Ectodermal cell (in vitro differentiated cells): ENCODE measurements around the gene BICDL1.

Experiments used
- H3K27ac ChIP-seq: 2 replicates; pipeline ENCODE4 v1.7.0; 2013; ENCODE audit warnings: mild to moderate bottlenecking, low read depth, low read length; ENCODE audit not compliant: insufficient read depth, poor library complexity, severe bottlenecking
- H3K27me3 ChIP-seq: 2 replicates; pipeline ENCODE4 v1.7.0; 2013; ENCODE audit warnings: mild to moderate bottlenecking, low read length; ENCODE audit not compliant: insufficient read depth, control insufficient read depth, poor library complexity, severe bottlenecking
- H3K36me3 ChIP-seq: one replicate; pipeline ENCODE4 v1.7.0; 2013; ENCODE audit warnings: low read length; ENCODE audit not compliant: control insufficient read depth, insufficient read depth
- H3K4me1 ChIP-seq: one replicate; pipeline ENCODE4 v1.7.0; 2013; ENCODE audit warnings: low read length; ENCODE audit not compliant: control insufficient read depth, insufficient read depth
- H3K4me3 ChIP-seq: 2 replicates; pipeline ENCODE4 v1.7.0; 2013; ENCODE audit warnings: low read depth, low read length, control low read depth; ENCODE audit not compliant: insufficient read depth
- H3K9me3 ChIP-seq: 2 replicates; pipeline ENCODE4 v1.7.0; 2013; ENCODE audit warnings: mild to moderate bottlenecking, low read length, moderate library complexity; ENCODE audit not compliant: control insufficient read depth
- WGBS, 2 experiments: methylation state at CpG; one replicate each; pipeline ENCODE4 v1.1.7; 2013; ENCODE audit warnings: missing lambda C conversion rate in 2 of 2; 5-methylcytosine and 5-hydroxymethylcytosine counted together

BICDL1 gene

DNA sequence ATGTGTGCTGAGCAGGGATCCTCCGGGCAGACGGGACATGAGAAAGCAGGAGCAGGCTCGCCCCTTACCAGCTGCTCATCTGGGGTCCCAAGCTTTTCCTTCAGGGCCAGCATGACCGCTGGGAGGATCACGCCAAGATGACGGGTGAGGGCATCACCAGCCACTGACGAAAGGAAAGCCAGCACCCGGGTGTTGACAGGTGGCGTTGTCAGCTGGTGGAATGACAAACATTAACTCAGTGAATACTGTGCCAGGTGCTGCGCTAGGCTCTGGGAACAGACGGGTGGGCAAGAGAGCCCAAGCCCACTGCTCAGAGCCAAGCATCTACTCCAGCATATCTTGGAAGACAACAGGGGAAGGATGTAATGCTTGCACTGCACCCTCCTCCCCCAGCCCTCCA, 148.8 kb downstream of the BICDL1 start:
- 96 to 97% methylated on average over 11 of the region's 11 CpGs for WGBS, 2 experiments
- H3K9me3 ChIP-seq: no peaks in the 10 kb centered on the region
- no peak overlapping the region for H3K4me3 ChIP-seq
- no peak overlapping the region for H3K27ac ChIP-seq
- peaks cover 74% of the 10 kb centered on the region for H3K36me3 ChIP-seq
- H3K4me1 ChIP-seq: no peaks in the 10 kb centered on the region
- no peaks in the 10 kb centered on the region for H3K27me3 ChIP-seq

DNA sequence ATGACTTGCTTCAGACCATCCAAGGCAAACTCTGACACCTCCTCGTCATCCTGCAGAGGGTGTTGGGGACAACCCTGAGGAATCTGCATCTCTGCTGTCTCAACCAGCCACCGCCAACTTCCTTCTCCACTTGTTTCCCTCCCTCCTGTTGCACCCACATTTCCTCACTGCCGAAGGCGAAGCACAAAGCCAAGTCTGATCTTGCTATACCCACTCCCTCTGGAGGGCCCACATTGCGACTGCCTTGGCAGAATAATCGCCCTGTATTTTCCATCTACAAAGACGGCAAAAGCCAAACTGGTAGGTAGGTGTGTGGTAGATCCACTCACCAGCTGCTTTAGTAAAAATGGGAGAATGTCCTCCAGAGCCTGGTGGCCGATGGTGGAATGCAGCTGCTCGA, 149.3 kb downstream of the BICDL1 start:
- Histone ChIP-seq H3K4me1 (no peaks in the 10 kb centered on the region), H3K27ac (no peak overlapping the region), H3K9me3 (no peaks in the 10 kb centered on the region), H3K27me3 (no peaks in the 10 kb centered on the region), H3K36me3 (peaks cover 68% of the 10 kb centered on the region), H3K4me3 (no peak overlapping the region)
- 94 to 98% methylated on average over 9 of the region's 9 CpGs for WGBS, 2 experiments

GRCh38 chr12:120139958-120140357, 150.9 kb downstream of the BICDL1 start:
- Histone ChIP-seq H3K9me3 (no peaks in the 10 kb centered on the region), H3K27me3 (no peaks in the 10 kb centered on the region), H3K36me3 (peaks cover 69% of the 10 kb centered on the region), H3K4me1 (no peaks in the 10 kb centered on the region), H3K27ac (no peak overlapping the region), H3K4me3 (no peak overlapping the region)
- WGBS, 2 experiments: 94% methylated on average over 5 of the region's 5 CpGs

- no peaks in the 10 kb centered on the region for H3K9me3 ChIP-seq
- no peaks in the 10 kb centered on the region for H3K27me3 ChIP-seq
- no peak overlapping the region for H3K4me3 ChIP-seq
- H3K4me1 ChIP-seq: no peaks in the 10 kb centered on the region
- WGBS, 2 experiments: 93 to 94% methylated on average over 9 of the region's 9 CpGs
- H3K27ac ChIP-seq: no peak overlapping the region
- H3K36me3 ChIP-seq: peaks cover 68% of the 10 kb centered on the region
Observed at GRCh38 chr12:120140603-120141002, 151.6 kb downstream of the BICDL1 start.

- Histone ChIP-seq H3K27me3 (no peaks in the 10 kb centered on the region), H3K9me3 (no peaks in the 10 kb centered on the region), H3K4me1 (no peaks in the 10 kb centered on the region), H3K4me3 (no peak overlapping the region), H3K27ac (no peak overlapping the region), H3K36me3 (peaks cover 63% of the 10 kb centered on the region)
- 95 to 97% methylated on average over 6 of the region's 6 CpGs for WGBS, 2 experiments
Observed at GRCh38 chr12:120141336-120141735, 152.3 kb downstream of the BICDL1 start.

DNA sequence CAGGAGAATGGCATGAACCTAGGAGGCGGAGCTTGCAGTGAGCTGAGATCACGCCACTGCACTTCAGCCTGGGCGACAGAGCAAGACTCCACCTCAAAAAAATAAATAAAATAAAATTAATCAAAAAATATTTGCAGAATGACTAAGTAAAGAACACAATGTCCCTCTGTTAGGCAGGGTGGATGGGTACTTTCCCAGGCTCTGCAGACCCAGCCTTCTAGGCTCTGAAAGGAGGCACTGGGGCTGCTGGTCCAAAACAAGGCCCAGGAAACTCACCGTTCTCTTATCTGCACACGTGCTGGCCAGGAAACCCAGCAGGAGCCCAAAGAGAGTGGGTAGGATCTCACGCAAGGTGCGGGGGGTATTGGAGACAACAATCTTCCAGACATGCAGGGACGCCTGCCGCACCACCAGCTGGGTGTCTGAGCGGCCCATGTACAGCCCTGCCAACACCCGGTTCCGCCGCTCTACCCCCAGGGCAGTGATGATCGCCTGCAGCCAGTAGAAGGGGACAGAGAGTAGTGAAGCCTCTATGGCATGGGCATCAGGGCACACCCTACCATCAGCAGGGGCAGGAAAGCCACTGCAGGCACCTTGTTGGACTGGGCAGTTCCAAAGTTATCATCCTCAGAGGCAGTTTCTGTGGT, 153.3 kb downstream of the BICDL1 start:
- H3K4me1 ChIP-seq: no peaks in the 10 kb centered on the region
- peaks cover 59% of the 10 kb centered on the region for H3K36me3 ChIP-seq
- no peak overlapping the region for H3K27ac ChIP-seq
- 96% methylated on average over 13 to 14 of the region's 14 CpGs for WGBS, 2 experiments
- no peaks in the 10 kb centered on the region for H3K27me3 ChIP-seq
- no peaks in the 10 kb centered on the region for H3K9me3 ChIP-seq
- H3K4me3 ChIP-seq: no peak overlapping the region
